T47D (cell line): Measurements from ENCODE around the gene GPER1.

Experiments used
- DNase-seq, 2 experiments: peaks; one replicate each; pipeline versions ENCODE4 v3.0.0 to v3.0.0-alpha.2; 2011 to 2012; ENCODE audit warnings: low read depth in 1 of 2, low spot score in 1 of 2
- JUND ChIP-seq: IDR thresholded peaks from 2 replicates; pipeline ENCODE4 v1.6.1; 2012; ENCODE audit warnings: low read depth
- in situ Hi-C: cut with HindIII; loops from 2 replicates; pipeline ENCODE4 v1.10.0; 2016; ENCODE audit warnings: low sequenced_read_pairs, low pct_unique_long_range_greater_than_20kb

The GPER1 gene

DNA sequence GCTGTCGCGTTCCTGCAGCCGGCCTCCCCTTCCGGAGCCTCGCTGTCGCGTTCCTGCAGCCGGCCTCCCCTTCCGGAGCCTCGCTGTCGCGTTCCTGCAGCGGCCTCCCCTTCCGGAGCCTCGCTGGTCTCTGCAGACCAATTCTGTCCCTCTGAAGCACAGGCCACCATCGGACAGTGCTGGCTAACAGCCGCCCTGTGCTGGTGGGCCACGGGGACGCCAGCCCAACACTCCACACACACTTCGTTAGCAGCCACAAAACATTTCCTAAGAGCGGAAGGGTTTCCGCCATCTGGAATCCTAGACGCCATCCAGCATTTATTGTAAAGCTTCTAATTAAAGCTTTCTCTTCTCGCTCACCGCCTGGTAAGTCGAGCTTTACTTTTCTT, 11.2 kb downstream of the GPER1 start:
- DNase-seq = no peak
- in situ Hi-C loops = no loop called here
- TF ChIP-seq JUND = no peak

DNA sequence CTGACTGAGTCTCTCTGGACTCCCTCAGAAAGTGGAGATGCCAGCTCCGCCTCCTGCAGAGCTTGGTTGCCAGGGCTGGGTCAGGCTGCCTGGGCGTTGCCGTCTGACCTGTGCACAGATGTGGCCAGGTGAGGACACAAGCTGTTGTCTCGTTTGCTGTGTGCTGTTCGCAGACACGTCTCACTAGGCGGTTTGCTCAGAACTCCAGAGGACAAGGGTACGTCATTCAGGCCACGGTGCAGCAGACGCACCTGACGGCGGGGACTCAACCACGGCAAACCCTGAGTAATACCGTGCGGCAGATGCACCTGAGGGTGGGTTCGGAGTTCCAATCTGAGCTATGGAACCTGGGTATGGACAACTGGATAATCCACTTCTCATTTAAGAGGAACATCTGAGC, 11.7 kb downstream of the GPER1 start:
- no peak for DNase-seq
- no peak for TF ChIP-seq JUND
- in situ Hi-C loops = no loop called here

DNA sequence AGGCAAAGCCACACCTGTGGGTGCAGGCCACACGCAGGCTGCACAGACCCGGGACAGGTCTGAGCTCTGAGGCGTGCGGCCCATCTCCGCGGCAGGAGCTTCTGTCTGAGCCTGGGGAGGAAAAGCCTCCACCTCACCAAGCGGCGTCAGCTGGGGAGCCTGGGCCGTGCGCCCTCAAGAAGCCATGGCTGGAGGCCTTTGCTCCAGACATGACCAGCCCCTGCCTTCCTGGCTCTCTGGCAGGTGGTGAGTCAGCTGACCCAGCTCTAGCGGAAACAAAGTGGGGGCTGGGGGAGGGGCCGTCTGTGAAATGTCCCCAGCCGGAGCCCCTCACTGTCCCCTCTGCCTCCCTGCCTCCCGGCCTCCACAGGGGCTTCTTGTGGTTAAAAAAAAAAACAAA, 12.5 kb downstream of the GPER1 start:
- TF ChIP-seq JUND = no peak
- in situ Hi-C loops = no loop called here
- DNase-seq = no peak

DNA sequence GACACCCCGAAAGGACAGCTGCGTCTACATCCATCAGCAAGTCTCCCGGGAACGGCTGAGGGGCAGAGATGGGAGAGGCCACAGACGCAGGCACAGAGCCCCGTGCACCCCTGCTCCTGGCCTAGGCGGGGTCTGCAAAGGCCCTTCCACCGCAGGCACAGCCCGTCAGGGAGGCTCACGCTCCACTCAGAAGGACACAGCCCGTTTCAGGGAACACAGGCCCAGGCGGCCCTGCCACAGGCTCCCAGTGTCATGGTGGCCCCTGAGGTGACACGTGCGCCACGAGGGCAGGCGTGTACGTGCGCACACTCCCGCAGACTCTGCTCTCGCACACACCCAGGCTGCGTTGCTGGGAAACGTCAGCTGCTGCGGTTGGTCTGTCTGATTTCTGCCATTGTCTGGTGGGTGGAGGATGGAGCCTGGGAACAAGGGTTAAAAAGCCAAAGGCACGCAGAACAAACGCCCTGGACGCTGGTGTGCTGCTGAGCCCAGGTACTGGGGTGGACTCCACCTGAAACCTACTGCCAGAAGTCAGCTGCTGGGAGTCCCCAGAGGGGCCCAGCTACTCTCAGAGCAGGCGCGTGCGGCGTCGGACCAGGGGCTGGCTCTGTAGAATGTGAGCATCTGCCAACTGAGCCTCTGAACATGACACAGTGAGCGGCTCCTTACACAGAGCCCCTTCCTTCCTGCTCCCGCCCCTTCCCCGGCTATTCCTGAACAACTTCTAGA, 13.1 kb downstream of the GPER1 start:
- in situ Hi-C loops = no loop called here
- TF ChIP-seq JUND = no peak

DNA sequence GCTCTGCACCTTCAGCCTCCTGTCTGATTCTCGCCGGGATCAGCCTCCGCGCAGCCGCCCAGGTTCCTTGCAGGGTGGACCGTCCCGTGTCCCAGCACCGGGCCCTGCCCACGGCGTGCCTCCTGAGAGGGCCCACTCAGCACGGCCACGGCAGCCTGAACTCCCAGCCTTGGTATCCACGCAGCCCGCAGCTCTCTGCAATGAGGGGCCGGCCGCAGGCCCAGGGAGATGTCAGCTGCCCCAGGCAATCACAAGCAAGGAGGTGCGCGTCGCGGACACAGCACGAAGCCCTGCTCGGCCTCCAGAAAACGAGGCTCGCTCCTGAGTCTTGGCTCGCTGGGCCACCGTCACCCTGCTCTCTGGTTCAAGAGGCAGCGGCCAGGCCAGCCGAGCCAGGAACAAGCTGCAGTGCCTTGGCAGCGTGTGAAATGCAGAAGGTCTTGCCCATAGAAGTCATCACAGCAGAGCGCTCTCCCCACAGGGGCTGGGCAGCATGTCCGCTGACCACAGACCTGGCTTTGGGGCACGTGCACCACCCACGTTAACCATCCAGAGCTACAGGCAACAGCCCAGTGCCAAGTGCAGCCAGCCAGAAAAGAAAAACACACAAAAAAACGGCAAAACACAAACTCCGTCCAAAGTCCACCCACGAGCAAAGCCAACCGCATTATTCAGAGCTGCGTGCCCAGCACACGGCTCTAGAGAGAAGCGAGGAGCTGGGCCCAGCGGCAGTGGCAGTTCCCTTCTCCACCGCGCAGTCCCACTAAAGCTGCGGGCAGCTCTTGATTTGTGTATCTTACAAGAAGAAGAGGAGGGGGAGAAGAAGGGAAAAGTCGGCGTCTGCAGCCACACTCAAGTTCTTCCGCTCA, 13.9 kb downstream of the GPER1 start:
- in situ Hi-C loops = no loop called here
- no peak for TF ChIP-seq JUND
- DNase-seq = no peak

More for the DNA sequence above, 13.1 kb downstream of the GPER1 start:
- no peak for DNase-seq

DNA sequence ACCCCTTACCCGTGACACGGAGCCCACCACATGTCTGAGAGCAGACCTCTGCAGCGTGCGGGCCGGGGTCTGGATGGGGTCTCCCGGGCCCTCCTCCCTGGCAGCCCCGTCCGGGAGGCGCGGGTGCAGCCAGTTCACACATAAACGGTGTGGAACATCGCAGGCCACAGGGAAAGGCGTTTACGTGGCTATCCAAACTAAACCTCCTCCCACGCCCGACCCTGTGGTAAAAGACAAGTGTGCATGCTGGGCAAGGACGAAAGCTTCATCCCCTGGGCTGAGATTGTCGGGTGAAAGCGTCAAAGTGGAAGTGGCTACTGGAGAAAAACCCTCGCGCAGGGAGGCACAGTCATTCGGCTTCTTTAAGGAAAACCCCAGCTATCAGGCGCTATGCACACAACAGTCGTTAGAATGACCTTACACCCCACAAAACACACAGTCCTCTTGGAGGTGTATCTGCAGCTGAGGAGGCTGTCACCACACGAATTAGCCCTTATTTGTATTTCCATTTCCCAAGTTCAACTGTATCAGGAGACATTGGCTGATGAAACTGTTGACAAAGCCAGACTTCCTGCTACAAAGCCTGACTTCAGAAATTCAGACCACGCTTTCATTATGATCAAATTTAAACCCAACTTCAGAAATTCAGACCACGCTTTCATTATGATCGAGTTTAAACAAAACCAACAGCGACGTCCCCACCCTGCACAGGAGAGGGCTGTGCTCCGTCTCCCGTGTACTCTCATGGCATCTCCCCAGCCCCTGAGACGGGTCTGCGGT, 15.3 kb downstream of the GPER1 start:
- no peak for DNase-seq
- in situ Hi-C loops = no loop called here
- no peak for TF ChIP-seq JUND

DNA sequence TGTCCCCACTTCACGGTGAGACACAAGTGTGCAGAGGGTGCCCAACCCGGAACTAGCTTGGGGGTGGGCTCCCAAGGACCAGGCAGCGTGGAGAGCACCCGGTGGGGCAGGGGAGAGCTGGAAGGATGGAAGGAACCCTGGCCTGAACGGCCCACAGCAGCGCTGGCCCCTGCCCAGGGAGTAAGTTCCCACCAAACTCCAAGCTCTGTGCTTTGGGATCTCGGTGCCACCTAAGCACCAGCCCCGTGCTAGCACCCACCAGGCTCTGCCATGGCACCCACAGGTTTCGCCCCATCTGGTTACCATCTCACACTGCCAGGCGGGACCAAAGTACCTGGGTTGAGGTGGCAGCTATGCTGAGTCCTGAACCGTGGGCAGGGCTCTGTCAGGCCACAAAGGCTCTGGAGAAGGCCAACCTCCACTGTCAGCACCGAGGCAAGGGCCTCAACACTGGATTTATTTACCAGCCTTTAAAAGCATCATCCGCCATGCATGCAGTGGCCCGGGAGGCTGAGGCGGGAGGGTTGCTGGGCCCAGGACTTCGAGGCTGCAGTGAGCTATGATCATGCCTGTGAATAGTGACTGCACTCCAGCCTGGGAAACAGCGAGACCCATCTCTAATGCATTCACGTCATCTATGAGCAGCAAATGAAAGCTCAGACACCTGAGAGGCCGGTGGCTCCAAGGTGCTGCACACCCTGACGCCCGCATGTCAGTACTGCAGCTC, 16.0 kb downstream of the GPER1 start:
- in situ Hi-C loops = no loop called here
- no peak for TF ChIP-seq JUND
- DNase-seq = no peak

DNA sequence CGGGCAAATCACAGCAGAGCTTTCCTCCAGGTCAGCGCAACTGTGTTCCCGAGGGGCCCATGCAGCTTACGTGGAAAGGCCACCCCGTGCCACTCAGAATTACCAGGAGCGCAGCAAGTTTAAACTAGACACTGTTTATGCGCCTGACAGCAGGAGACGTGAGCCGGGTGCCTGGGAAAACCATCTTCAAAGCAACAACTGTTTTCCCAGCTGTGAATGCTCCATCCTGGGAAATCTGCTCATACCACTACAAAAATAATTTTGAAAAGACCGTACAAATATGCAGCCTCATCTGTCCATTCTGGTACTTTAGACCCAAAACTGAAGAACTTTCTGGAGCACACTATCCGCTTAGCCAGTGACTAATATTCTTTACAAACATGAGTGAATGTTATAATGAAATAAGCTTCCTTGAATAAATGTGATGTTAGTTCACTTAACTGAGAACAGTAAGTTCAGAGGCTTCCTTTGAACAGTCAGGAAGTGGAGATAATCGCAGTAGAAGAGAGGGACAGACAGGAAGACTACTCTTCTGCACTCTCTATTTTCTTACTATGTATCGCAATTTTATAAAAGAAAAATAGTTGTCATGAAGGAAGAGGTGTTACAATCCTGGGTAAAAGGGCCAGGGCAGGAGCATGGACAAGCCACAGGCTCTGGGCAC, 16.7 kb downstream of the GPER1 start:
- TF ChIP-seq JUND = no peak
- DNase-seq = no peak
- in situ Hi-C loops = no loop called here

DNA sequence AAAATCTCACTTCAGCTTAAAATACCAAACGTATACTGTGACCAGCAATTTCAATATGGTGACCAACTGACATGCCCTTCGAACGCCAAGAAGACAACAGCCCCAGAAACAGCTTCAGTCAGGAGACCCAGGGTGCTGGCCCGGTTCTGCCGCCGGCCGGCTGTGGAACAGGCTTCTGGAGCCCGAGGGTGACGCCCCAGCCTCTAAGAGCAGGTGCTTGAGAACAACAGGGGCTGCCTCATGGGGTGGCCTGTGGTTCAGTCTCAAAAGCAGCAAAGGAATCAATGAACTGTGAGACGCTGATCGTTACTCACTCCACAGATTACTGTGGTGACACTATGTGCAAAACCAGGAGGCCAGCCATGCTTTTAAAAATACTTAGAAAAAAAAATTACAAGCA, 17.3 kb downstream of the GPER1 start:
- DNase-seq = no peak
- in situ Hi-C loops = no loop called here
- TF ChIP-seq JUND = no peak

DNA sequence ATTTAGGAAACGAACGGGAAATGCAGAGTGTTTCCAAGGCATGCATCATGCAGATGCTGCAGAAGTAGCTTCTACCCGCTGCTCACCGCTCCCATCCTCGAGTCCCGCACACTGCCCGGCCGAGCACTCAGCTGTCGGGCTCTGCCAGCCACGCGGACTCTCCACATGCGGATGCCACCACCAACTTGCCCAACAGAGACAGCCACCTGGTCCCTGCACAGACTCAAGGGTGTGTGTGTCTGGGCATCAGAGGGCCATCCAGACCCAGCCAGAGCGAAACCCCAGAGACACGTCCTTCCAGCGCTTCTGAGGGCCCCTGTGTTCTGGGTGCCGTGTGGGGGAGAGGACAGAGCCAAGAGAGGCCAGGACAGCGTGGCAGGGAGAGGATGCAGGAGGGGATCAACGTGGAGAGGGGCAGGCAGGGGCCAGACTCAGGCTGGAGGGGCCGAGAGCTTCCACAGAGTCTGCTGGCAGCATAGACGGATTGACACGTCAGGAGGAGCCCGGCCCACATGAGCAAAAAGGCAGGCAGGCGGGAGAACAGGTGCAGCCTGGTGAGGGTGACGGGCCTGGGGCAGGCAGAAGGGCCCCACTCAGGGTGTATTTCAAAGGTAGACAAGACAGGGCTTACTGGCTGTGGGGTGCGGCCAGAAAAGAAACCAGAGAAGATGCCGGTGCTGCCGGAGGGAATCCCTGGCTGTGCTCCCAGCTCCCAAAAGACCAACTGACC, 18.3 kb downstream of the GPER1 start:
- in situ Hi-C loops = no loop called here
- TF ChIP-seq JUND = no peak
- no peak for DNase-seq

DNA sequence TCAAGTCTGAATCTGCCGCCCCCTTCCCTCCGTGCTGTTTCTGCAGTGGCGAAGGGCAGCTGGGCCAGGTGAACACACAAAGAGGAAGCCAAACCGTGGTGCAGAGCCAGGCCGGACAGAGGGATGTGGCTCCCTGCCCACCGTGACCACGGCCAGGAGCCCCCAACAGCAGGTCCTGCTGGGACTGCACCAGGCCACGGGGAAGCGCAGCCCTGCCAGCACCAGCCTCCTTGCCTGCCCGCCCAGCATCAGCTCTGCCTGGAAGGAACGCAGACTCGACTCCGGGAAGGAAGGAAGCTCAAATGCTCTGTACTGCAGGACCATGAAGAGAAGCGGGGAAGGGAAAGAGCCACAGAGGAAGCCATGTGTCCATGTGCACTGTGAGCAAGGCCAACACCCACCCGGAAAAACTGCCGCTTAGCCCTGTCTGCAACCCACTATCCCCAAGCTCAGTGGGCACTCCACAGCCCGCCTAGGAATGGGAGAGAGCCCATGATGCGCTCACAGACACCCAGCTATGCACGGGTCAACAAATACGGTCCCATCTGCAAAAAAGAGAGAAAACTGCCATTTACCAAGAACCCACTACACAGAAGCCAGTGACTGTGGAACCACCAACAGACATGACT, 19.0 kb downstream of the GPER1 start:
- DNase-seq = no peak

More for the DNA sequence above, 19.0 kb downstream of the GPER1 start:
- no peak for TF ChIP-seq JUND
- in situ Hi-C loops = no loop called here
